GM12865 (cell line): ENCODE measurements around the gene ZNF280C.

Experiments
- DNase-seq: peaks from one replicate; pipeline ENCODE4 v3.0.0; 2010; ENCODE audit warnings: low read depth
- H3K4me3 ChIP-seq: 2 replicates; pipeline ENCODE4 v1.5.1; 2011; ENCODE audit warnings: mild to moderate bottlenecking, low read depth, low read length, control low read depth
- CTCF ChIP-seq: IDR thresholded peaks from 2 replicates; pipeline ENCODE4 v1.5.1; 2011; ENCODE audit warnings: low read length, control low read depth, low read depth, inconsistent platforms; ENCODE audit not compliant: insufficient read depth; ENCODE audit errors: missing control alignments

ZNF280C gene

GRCh38 chrX:130228871-130229270, 39.8 kb downstream of the ZNF280C start:
- no peak overlapping the region for H3K4me3 ChIP-seq
- TF ChIP-seq CTCF, result no peak
- no peak for DNase-seq

- TF ChIP-seq CTCF, result no peak
- no peak for DNase-seq
- no peak overlapping the region for H3K4me3 ChIP-seq
These were observed 43.9 kb downstream of the ZNF280C start for GRCh38 chrX:130224810-130225209.

DNA sequence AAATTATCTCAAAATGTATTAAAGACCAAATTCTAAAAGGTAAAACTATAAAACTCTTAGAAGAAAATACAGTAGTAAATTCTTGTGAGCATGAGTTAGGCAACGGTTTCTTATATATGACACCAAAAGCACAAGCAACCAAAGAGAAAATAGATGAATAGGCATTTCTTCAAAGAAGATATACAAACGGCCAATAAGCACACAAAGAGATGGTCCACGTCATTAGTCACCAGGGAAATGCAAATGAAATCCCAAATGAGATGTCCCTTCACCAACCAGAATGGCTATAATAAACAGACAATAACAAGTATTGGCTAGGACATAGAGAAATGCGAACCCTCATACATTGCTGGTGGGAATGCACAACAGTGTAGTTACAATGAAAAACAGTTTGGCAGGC, 52.4 kb downstream of the ZNF280C start:
- no peak for TF ChIP-seq CTCF
- peak; percentile 38 for DNase-seq
- no peak overlapping the region for H3K4me3 ChIP-seq

DNA sequence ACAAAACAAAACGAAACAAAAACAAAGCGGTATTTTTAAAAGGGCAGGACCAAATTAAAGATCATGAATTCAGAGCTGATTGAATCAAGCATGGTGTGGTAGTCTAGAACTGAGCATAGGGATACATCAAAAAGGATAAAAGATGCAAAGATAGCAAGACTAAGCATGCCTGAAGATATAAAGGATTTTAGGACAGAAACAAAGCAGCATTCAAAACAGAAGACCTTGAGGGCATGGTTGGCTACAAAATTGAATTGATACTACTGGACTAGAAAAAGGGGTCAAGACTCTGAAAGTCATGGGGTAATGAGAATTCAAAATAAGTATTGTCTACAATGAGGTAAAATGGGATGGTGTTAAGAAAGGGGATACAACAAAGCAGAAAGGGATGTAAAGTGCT, 55.3 kb downstream of the ZNF280C start:
- no peak overlapping the region for H3K4me3 ChIP-seq
- no peak for DNase-seq
- TF ChIP-seq CTCF, result no peak

DNA sequence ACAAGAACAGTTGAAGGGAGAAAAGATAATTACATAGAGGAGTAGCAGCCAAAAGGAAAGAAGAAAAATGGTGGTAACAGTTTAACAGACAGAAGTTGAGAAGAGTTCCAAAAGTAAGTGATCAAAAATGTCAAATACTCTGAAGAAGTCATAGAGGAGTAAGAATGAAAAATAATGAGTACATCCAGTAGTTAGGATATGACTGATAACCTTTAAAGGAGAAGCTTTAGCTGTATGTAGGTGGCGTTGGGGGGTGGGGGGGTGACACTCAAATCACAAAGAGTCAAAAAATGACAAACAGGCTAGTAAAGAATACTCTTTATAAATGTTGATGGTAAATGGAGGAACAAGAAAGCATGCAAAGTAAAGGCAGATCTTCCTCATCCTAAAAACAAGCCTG, 56.3 kb downstream of the ZNF280C start:
- TF ChIP-seq CTCF, result no peak
- DNase-seq, result no peak
- no peak overlapping the region for H3K4me3 ChIP-seq

GRCh38 chrX:130211415-130212186, 57.1 kb downstream of the ZNF280C start:
- no peak for DNase-seq
- no peak for TF ChIP-seq CTCF
- H3K4me3 ChIP-seq, result no peak overlapping the region

DNA sequence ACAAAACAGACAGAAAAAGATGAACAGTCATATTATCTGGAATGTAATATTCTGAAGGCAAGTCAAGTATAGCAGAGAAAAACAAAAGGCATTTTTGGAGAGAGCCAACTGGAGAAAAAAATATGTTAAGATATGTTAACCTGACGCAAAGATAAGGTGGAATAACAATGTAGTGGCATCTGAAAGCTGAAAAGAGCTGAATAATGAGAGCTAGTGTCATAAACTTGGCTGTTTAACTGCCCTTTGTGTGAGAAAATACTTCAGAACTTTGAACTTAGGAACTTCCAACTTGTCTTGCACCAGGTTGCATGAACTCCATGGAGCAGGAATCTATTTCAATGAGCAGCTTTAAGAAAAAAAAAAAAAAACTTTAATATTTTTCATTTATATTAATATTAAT, 64.1 kb downstream of the ZNF280C start:
- H3K4me3 ChIP-seq, result no peak overlapping the region
- no peak for DNase-seq
- no peak for TF ChIP-seq CTCF
